Dendritic cell treated with granulocyte-macrophage colony-stimulating factor and Interleukin-4, amounts not matched to agents 40 ng/mL and 50 ng/mL, for 4 days (primary cell): Measurements from ENCODE around the gene JDP2.

ENCODE experiments used
- H3K27ac Mint-ChIP-seq: one replicate; pipeline ENCODE4 v1.8.0; 2022; ENCODE audit warnings: mild to moderate bottlenecking, mixed read lengths
- H3K27me3 Mint-ChIP-seq: one replicate; pipeline ENCODE4 v1.8.0; 2022; ENCODE audit warnings: mild to moderate bottlenecking, mixed read lengths
- H3K36me3 Mint-ChIP-seq: one replicate; pipeline ENCODE4 v1.8.0; 2022; ENCODE audit warnings: low read depth, mixed read lengths
- H3K4me1 Mint-ChIP-seq: one replicate; pipeline ENCODE4 v1.8.0; 2022; ENCODE audit warnings: low read depth, mixed read lengths
- H3K4me3 Mint-ChIP-seq: one replicate; pipeline ENCODE4 v1.8.0; 2022; ENCODE audit warnings: mild to moderate bottlenecking, moderate library complexity, mixed read lengths
- H3K9me3 Mint-ChIP-seq: one replicate; pipeline ENCODE4 v1.8.0; 2022; ENCODE audit warnings: mixed read lengths
- intact Hi-C: fragments of 100-400 bp; cut with micrococcal nuclease; formaldehyde crosslinking; loops from one replicate; pipeline ENCODE4 v1.15.0; 2022

Gene JDP2

GRCh38 chr14:75448209-75448608 is 20.4 kb downstream of the JDP2 start:
- Mint-ChIP-seq H3K36me3 (peaks cover 62% of the 10 kb centered on the region), H3K27ac (no peak overlapping the region), H3K27me3 (no peaks in the 10 kb centered on the region), H3K4me1 (peaks cover 42% of the 10 kb centered on the region), H3K4me3 (no peak overlapping the region), H3K9me3 (no peaks in the 10 kb centered on the region)
- intact Hi-C loops, result no loop called here

- no peak overlapping the region for H3K27ac Mint-ChIP-seq
- peaks cover 49% of the 10 kb centered on the region for H3K4me1 Mint-ChIP-seq
- intact Hi-C loops, result no loop called here
- H3K9me3 Mint-ChIP-seq, result no peaks in the 10 kb centered on the region
- H3K4me3 Mint-ChIP-seq, result no peak overlapping the region
- H3K36me3 Mint-ChIP-seq, result peaks cover 58% of the 10 kb centered on the region
- H3K27me3 Mint-ChIP-seq, result no peaks in the 10 kb centered on the region
These were observed 21.2 kb downstream of the JDP2 start for GRCh38 chr14:75449036-75449435.

- Mint-ChIP-seq H3K27me3 (no peaks in the 10 kb centered on the region), H3K4me1 (peaks cover 49% of the 10 kb centered on the region), H3K4me3 (no peak overlapping the region), H3K36me3 (peaks cover 56% of the 10 kb centered on the region), H3K9me3 (no peaks in the 10 kb centered on the region), H3K27ac (no peak overlapping the region)
- intact Hi-C loops, result loop anchor here (10.0 kb wide), 1 partner anchor 145 kb away; no protein-coding TSS in a partner anchor
These were observed 21.9 kb downstream of the JDP2 start for GRCh38 chr14:75449696-75450095.

- peaks cover 54% of the 10 kb centered on the region for H3K4me1 Mint-ChIP-seq
- no peaks in the 10 kb centered on the region for H3K27me3 Mint-ChIP-seq
- intact Hi-C loops, result loop anchor here (10.0 kb wide), 1 partner anchor 146 kb away; no protein-coding TSS in a partner anchor
These were observed 22.8 kb downstream of the JDP2 start for GRCh38 chr14:75450381-75451276.

GRCh38 chr14:75452324-75452723 is 24.5 kb downstream of the JDP2 start:
- H3K4me3 Mint-ChIP-seq, result no peak overlapping the region
- intact Hi-C loops, result loop anchor here (10.0 kb wide), 1 partner anchor 148 kb away; no protein-coding TSS in a partner anchor

More at GRCh38 chr14:75450381-75451276, 22.8 kb downstream of the JDP2 start:
- H3K36me3 Mint-ChIP-seq, result peaks cover 56% of the 10 kb centered on the region
- H3K27ac Mint-ChIP-seq, result no peak overlapping the region
- no peak overlapping the region for H3K4me3 Mint-ChIP-seq
- H3K9me3 Mint-ChIP-seq, result no peaks in the 10 kb centered on the region

GRCh38 chr14:75452900-75453816 is 25.3 kb downstream of the JDP2 start:
- no peak overlapping the region for H3K4me3 Mint-ChIP-seq
- H3K9me3 Mint-ChIP-seq, result no peaks in the 10 kb centered on the region
- no peaks in the 10 kb centered on the region for H3K27me3 Mint-ChIP-seq
- peaks cover 68% of the 10 kb centered on the region for H3K36me3 Mint-ChIP-seq
- intact Hi-C loops, result loop anchor here (10.0 kb wide), 1 partner anchor 148 kb away; no protein-coding TSS in a partner anchor
- H3K27ac Mint-ChIP-seq, result no peak overlapping the region
- peaks cover 56% of the 10 kb centered on the region for H3K4me1 Mint-ChIP-seq

More at GRCh38 chr14:75452324-75452723, 24.5 kb downstream of the JDP2 start:
- no peaks in the 10 kb centered on the region for H3K27me3 Mint-ChIP-seq
- no peak overlapping the region for H3K27ac Mint-ChIP-seq
- peaks cover 54% of the 10 kb centered on the region for H3K4me1 Mint-ChIP-seq
- peaks cover 68% of the 10 kb centered on the region for H3K36me3 Mint-ChIP-seq
- H3K9me3 Mint-ChIP-seq, result no peaks in the 10 kb centered on the region

GRCh38 chr14:75453817-75454434 is 26.1 kb downstream of the JDP2 start:
- no peaks in the 10 kb centered on the region for H3K27me3 Mint-ChIP-seq
- H3K4me3 Mint-ChIP-seq, result no peak overlapping the region
- peaks cover 58% of the 10 kb centered on the region for H3K4me1 Mint-ChIP-seq
- no peaks in the 10 kb centered on the region for H3K9me3 Mint-ChIP-seq
- H3K27ac Mint-ChIP-seq, result no peak overlapping the region
- peaks cover 68% of the 10 kb centered on the region for H3K36me3 Mint-ChIP-seq
- intact Hi-C loops, result loop anchor here (10.0 kb wide), 1 partner anchor 149 kb away; no protein-coding TSS in a partner anchor

GRCh38 chr14:75454963-75455546 is 27.2 kb downstream of the JDP2 start:
- H3K27me3 Mint-ChIP-seq, result no peaks in the 10 kb centered on the region
- intact Hi-C loops, result loop anchor here (10.0 kb wide), 1 partner anchor 150 kb away; no protein-coding TSS in a partner anchor
- no peak overlapping the region for H3K4me3 Mint-ChIP-seq
- H3K4me1 Mint-ChIP-seq, result peaks cover 56% of the 10 kb centered on the region
- no peak overlapping the region for H3K27ac Mint-ChIP-seq
- no peaks in the 10 kb centered on the region for H3K9me3 Mint-ChIP-seq
- peaks cover 66% of the 10 kb centered on the region for H3K36me3 Mint-ChIP-seq

GRCh38 chr14:75456069-75456996 is 28.5 kb downstream of the JDP2 start:
- no peak overlapping the region for H3K4me3 Mint-ChIP-seq
- peaks cover 67% of the 10 kb centered on the region for H3K36me3 Mint-ChIP-seq
- H3K4me1 Mint-ChIP-seq, result peaks cover 47% of the 10 kb centered on the region
- intact Hi-C loops, result loop anchor here (10.0 kb wide), 1 partner anchor 152 kb away; no protein-coding TSS in a partner anchor
- H3K27ac Mint-ChIP-seq, result no peak overlapping the region
- no peaks in the 10 kb centered on the region for H3K9me3 Mint-ChIP-seq
- H3K27me3 Mint-ChIP-seq, result no peaks in the 10 kb centered on the region

- Mint-ChIP-seq H3K27me3 (no peaks in the 10 kb centered on the region), H3K36me3 (peaks cover 68% of the 10 kb centered on the region), H3K4me3 (no peak overlapping the region), H3K9me3 (no peaks in the 10 kb centered on the region), H3K27ac (no peak overlapping the region), H3K4me1 (peaks cover 45% of the 10 kb centered on the region)
- intact Hi-C loops, result loop anchor here (10.0 kb wide), 1 partner anchor 152 kb away; no protein-coding TSS in a partner anchor
These were observed 29.1 kb downstream of the JDP2 start for GRCh38 chr14:75456997-75457335.

- Mint-ChIP-seq H3K4me3 (no peak overlapping the region), H3K27me3 (no peaks in the 10 kb centered on the region), H3K4me1 (peaks cover 43% of the 10 kb centered on the region), H3K27ac (no peak overlapping the region), H3K36me3 (peaks cover 73% of the 10 kb centered on the region), H3K9me3 (no peaks in the 10 kb centered on the region)
- intact Hi-C loops, result loop anchor here (10.0 kb wide), 1 partner anchor 153 kb away; no protein-coding TSS in a partner anchor
These were observed 29.9 kb downstream of the JDP2 start for GRCh38 chr14:75457648-75458165.

GRCh38 chr14:75458305-75458704 is 30.5 kb downstream of the JDP2 start:
- Mint-ChIP-seq H3K27ac (no peak overlapping the region), H3K27me3 (no peaks in the 10 kb centered on the region), H3K36me3 (peaks cover 73% of the 10 kb centered on the region), H3K4me3 (no peak overlapping the region), H3K4me1 (peaks cover 37% of the 10 kb centered on the region), H3K9me3 (no peaks in the 10 kb centered on the region)
- intact Hi-C loops, result loop anchor here (10.0 kb wide), 1 partner anchor 154 kb away; no protein-coding TSS in a partner anchor
